ENCODE data around the gene GABRB1. TPM values are rescaled to one million over a fixed set of nuclear protein-coding genes. Genes with fewer than 3 reads are reported as not detected.

GABRB1 gene
- not detected in 2 replicates for total RNA-seq

DNA sequence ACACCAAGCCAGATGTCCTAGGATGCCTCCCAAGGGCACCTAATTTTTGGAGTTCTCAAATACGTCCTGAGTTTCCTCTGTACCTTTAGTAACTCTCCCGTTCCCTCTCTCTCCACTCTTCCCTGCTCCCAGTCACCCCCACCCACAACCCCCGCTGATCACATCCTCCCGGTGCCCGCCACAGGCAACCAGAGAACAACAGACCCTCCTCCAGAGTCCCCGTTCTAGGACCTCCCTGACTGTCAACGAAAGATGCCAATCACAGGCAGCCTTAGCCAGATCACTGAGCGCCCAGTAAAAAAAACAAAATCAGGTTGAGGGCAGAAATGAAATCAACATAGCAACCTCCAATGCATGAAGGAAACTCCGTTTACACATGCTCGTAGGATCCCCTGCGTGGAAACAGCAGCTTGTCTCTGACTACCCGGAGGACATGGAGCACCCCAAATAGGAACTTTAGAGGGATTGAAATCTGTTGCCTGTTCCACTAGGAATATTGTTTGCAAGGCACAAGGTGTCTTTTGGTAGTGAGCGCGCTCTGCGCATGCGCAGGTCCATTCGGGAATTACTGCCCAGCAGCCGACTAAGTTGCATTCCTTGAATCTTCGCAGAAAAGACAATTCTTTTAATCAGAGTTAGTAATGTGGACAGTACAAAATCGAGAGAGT, at the start of gene GABRB1:
TSS of gene GABRB1 (plus strand) at position 557 of the 668 bp plus-strand sequence.

DNA sequence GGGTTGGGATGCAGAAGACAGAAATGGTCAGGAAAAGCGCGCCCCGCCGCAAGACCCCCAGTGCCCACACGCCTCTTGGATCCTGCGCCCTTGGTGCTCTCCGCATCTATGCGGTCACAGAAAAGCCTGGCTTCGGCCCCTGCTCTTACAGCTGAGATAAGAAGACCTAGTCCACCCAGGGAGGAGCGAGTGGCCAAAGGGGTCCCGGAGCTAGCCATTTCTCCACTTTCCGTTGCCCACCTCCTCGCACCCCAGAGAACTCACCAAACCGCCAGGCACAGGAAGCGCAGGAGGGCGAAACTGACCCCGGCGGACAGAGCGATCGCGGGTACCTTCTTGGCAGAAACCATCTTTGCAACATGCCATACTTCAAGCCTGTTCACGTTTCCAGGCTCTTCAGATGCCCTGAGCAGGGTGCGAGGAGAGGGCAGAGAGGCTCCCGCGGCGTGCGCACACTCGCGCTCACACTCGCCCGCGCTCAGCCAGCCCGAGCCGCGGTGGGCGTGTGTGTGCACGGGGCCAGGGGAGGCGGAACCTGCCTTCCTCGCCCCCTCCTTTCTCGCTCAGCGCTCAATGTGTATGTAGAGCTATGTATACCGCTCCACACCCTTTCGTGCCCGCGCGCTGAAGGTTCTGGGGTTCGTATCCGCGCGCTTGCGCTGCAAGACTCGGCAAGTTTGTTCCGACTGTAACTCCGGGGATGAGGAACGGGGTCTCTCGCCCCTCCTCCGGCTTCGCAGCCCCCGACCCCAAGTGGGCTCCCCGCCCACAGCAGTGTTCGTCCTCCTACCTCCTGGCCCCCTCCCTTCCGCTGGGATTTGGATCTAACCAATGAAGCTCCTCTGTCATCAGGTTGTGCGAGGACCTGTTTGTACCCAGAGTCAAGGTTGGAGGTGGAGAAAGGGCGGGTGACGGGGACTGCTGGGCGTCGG, 38.0 kb upstream of the GABRB1 start, which contains the start of gene GABRA4:
TSS of gene GABRA4 (minus strand) at position 507 of the 932 bp plus-strand sequence. CDS start at position 350, 157 bp downstream.

DNA sequence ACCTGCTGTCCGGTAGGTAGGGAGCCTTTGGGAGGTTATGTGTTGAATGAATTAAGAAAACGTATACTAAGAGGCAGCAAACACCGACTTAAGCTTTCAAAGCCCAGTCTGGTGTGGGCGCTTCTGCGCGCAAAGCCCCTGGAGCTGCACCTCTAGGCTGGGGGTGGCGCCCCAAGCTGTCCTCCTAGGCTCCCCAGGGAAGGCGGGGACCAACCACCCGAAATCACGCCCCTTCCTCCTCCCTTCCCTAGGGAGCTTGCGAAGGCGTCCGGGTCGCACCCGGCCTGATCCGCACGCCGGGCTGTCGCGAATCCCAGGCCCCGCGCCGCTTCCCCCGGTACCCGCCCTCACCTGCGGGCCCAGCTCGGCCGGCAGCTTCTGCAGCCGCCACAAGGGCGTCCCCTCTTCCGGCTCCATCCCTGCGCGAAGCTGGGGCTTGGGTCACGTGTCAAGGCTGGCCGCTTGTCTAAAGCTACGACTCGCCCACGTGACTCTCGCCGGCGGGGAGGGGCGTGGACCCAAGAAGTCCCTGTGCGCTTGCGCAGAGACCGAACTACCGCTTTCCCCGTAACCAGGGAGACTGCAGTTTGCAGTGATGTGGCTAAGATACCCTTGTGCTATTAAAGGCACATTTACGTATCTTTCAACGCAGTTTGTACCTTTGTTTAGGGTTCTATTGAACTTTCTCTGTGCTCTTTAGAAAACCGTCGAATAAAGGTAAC, 432.0 kb downstream of the GABRB1 start, which contains the start of gene COMMD8:
TSS of gene COMMD8 (minus strand) at position 468 of the 722 bp plus-strand sequence. CDS start at position 417, 51 bp downstream.

Other genes starting within 250 kb of the GABRB1 start
- gene COX7B2, start 122.3 kb upstream of the GABRB1 start, total RNA-seq, result not detected in 2 replicates
- not detected in 2 replicates for gene GABRA4, start 38.0 kb upstream of the GABRB1 start, total RNA-seq